Esophagus (tissue), 2 donors: ENCODE results near the gene ZCCHC17. TPM values are rescaled to one million over a fixed set of nuclear protein-coding genes. Genes with fewer than 3 reads are reported as not detected.

Source experiments
- H3K27ac ChIP-seq, 2 donors: one replicate each; pipeline ENCODE4 v1.5.1; 2013; ENCODE audit warnings: low read depth in 2 of 2, mild to moderate bottlenecking in 2 of 2, inconsistent platforms in 1 of 2, low read length in 1 of 2, moderate library complexity in 1 of 2
- H3K27me3 ChIP-seq, 2 donors: one replicate each; pipeline ENCODE4 v1.6.1; 2013; ENCODE audit warnings: low read length in 2 of 2, control low read depth in 1 of 2, mild to moderate bottlenecking in 1 of 2; ENCODE audit not compliant: insufficient read depth in 2 of 2, control insufficient read depth in 1 of 2
- H3K36me3 ChIP-seq, 2 donors: one replicate each; pipeline ENCODE4 v1.6.1; 2013; ENCODE audit warnings: low read length in 1 of 2; ENCODE audit not compliant: control insufficient read depth in 2 of 2, insufficient read depth in 2 of 2
- H3K4me1 ChIP-seq, 2 donors: one replicate each; pipeline ENCODE4 v1.6.1; 2013; ENCODE audit warnings: low read length in 1 of 2; ENCODE audit not compliant: control insufficient read depth in 2 of 2, insufficient read depth in 2 of 2
- H3K4me3 ChIP-seq, 2 donors: one replicate each; pipeline ENCODE4 v1.5.1; 2013; ENCODE audit warnings: low read length in 2 of 2, mild to moderate bottlenecking in 2 of 2, low read depth in 1 of 2, moderate library complexity in 1 of 2
- H3K9me3 ChIP-seq, 2 donors: one replicate each; pipeline ENCODE4 v1.6.1; 2013; ENCODE audit warnings: mild to moderate bottlenecking in 2 of 2, low read depth in 1 of 2, low read length in 1 of 2, moderate library complexity in 1 of 2; ENCODE audit not compliant: control insufficient read depth in 2 of 2, insufficient read depth in 1 of 2
- WGBS, 2 donors: extraction: QIAGEN DNeasy Blood & Tissue Kit; methylation state at CpG; one replicate each; pipeline ENCODE4 v1.1.7; 2013; 5-methylcytosine and 5-hydroxymethylcytosine counted together
- polyA plus RNA-seq, 2 donors: library from polyadenylated mRNA; stranded (reverse); fragments of 200-250 nt; gene quantifications; one replicate each; pipeline ENCODE4 v1.2.3, GENCODE V29; 2013
- donor health status: healthy with polysubstance abuse.
- donor health status: Bipolar disorder and iron deficiency.

Gene ZCCHC17
- polyA plus RNA-seq, 2 donors: 16.9 to 20.3 TPM

DNA sequence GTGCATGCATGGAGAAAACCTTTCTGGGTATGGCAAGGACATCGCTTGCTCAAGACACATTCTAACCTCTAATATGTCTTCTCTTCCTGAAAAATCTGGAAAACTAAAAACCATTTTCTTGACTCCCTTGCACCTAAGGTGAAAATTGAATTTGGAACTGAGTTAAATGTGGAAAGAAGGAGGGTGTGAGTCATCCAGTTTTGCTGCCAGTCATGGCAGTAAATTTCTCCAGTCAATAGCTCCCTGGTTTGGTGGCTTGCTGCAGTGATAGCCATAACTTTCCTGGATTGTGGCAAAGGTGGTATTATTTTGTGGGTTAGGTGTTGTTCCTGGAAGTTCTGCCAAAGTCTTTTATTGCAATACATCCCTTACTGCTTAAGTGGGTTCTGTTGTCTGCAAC is 2.5 kb downstream of the ZCCHC17 start:
- Histone ChIP-seq H3K4me1 (peaks cover 0 to 3% of the 10 kb centered on the region in 2 donors), H3K27me3 (no peaks in the 10 kb centered on the region), H3K9me3 (no peaks in the 10 kb centered on the region), H3K27ac (no peak overlapping the region), H3K4me3 (no peak overlapping the region), H3K36me3 (no peaks in the 10 kb centered on the region)
- WGBS, 2 donors: 96 to 100% methylated on average over 1 of the region's 1 CpG

DNA sequence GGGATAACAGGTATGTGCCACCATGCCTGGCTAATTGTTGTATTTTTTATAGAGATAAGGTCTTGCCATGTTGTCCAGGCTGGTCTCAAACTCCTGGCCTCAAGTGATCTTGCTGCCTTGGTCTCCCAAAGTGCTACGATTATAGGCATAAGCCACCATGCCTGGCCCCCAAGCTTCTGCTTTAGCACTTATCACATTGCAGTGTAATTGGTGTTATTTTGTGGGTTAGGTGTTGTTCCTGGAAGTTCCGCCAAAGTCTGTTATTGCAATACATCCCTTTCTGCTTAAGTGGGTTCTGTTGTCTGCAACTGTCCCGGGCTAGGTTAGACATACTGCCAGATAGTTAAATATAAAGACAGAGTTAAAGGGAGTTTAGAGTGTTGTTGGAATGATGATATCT is 3.4 kb downstream of the ZCCHC17 start:
- Histone ChIP-seq H3K36me3 (no peaks in the 10 kb centered on the region), H3K4me3 (no peak overlapping the region), H3K27ac (no peak overlapping the region), H3K27me3 (no peaks in the 10 kb centered on the region), H3K4me1 (peaks cover 0 to 3% of the 10 kb centered on the region in 2 donors), H3K9me3 (no peaks in the 10 kb centered on the region)
- 94 to 96% methylated on average over 3 of the region's 3 CpGs for WGBS, 2 donors

DNA sequence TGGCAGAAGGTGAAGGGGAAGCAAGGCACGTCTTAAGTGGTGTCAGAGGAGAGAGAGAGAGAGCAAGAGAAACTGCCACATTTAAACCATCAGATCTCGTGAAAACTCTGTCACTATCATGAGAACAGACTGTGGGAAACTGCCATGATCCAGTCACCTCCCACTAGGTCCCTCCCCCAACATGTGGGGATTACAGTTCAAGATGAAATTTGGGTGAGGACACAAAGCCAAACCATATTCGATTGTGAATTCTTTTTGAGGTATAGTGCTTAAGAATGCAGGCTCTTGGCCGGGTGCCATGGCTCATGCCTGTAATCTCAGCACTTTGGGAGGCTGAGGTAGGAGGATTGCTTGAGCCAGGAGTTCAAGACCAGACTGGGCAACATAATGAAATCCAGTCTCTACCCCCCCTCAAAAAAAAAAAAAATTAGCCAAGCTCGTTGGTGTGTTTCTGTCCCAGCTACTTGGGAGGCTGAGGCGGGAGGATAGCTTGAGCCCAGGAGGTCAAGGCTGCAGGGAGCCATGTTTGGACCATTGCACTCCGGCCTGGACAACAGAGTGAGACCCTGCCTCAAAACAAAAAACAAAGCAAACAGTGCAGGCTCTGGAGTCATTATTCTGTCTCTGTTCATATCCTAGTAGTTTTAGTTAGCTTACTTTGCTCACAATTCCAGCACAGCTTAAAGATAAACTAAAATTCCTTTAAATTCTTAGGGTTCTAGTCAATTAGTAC is 6.0 kb downstream of the ZCCHC17 start:
- WGBS, 2 donors: 83 to 85% methylated on average over 7 of the region's 7 CpGs
- Histone ChIP-seq H3K4me1 (peaks cover 0 to under 1% of the 10 kb centered on the region in 2 donors), H3K4me3 (no peak overlapping the region), H3K27ac (no peak overlapping the region), H3K9me3 (no peaks in the 10 kb centered on the region), H3K27me3 (no peaks in the 10 kb centered on the region), H3K36me3 (no peaks in the 10 kb centered on the region)

DNA sequence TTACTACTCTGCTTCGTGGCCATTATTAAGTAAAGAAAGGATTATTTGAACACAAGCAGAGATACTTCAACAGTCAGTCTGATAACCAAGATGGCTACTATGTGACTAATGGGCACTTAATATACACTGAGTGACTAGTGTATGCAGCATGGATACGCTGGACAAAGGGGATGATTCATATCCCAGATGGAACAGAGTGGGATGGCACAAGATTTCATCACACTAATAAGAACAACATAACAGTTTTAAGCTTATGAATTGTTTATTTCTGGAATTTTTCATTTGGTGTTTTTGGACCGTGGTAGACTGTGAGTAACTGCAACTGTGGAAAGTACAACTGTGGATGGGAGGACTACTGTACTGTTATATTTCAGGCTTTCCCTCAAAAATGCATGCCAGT is 9.4 kb downstream of the ZCCHC17 start:
- Histone ChIP-seq H3K36me3 (no peaks in the 10 kb centered on the region), H3K27me3 (no peaks in the 10 kb centered on the region), H3K9me3 (no peaks in the 10 kb centered on the region), H3K4me1 (no peaks in the 10 kb centered on the region), H3K27ac (no peak overlapping the region), H3K4me3 (no peak overlapping the region)
- 68 to 79% methylated on average over 3 of the region's 3 CpGs for WGBS, 2 donors

DNA sequence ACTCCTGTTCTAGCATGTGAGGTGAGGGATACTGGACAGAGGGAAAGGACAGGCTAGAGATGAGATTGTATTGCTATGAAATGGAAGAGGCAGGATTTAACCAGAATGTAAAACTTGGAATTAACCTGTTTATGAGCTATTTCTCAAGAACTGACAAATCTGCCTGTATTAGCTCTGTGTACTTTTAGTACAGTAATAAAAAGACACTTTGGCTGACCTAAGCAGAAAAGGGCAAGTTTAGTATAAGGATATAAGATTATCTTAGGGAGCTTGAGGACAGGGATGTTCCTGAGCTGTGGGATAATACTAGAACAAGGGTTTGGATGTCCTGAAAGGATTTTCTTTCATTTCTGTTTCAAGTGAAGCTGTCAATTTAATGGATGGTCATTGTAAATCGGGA is 11.2 kb downstream of the ZCCHC17 start:
- 16 to 40% methylated on average over 1 of the region's 1 CpG for WGBS, 2 donors
- H3K4me1 ChIP-seq: no peaks in the 10 kb centered on the region

DNA sequence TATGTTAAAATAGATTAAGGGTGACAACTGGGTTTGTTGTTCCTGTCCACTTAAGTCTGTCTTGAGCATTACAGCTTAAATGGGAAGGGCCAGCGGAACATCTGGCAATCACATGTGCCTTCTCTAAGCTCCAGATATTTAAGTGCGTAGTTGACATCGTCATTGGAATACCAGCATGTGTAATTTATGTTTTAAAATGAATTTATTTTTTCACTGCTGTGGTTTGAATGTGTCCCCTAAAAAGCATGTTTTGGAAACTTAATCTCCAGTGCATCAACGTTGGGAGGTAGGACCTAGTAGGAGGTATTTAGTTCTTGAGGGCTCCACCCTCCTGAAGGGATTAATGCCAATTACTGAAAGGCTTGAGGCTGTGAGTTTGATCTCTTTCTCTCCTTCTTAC is 13.4 kb downstream of the ZCCHC17 start:
- Histone ChIP-seq H3K4me3 (no peak overlapping the region), H3K27ac (no peak overlapping the region), H3K36me3 (peaks cover 2 to 4% of the 10 kb centered on the region in 2 donors), H3K9me3 (no peaks in the 10 kb centered on the region), H3K27me3 (no peaks in the 10 kb centered on the region), H3K4me1 (no peaks in the 10 kb centered on the region)
- WGBS, 2 donors: 73 to 80% methylated on average over 4 of the region's 4 CpGs

More for the DNA sequence above, 11.2 kb downstream of the ZCCHC17 start:
- no peaks in the 10 kb centered on the region for H3K27me3 ChIP-seq
- H3K9me3 ChIP-seq: no peaks in the 10 kb centered on the region
- H3K36me3 ChIP-seq: peaks cover 2 to 4% of the 10 kb centered on the region in 2 donors
- H3K4me3 ChIP-seq: no peak overlapping the region
- H3K27ac ChIP-seq: no peak overlapping the region

DNA sequence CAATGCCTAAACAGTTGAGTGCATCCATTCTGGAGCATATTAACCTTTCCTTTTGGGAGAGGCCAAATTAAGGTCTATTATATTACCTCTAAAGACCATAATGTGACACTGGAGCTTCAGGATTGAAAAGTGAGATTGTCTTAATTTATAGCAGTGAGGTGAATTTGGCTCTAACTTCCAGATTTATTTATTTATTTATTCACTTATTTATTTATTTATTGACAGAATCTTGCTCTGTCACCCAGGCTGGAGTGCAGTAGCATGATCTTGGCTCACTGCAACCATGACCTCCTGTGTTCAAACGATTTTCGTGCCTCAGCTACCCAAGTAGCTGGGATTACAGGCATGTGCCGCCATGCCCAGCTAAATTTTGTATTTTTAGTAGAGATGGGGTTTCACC is 19.1 kb downstream of the ZCCHC17 start:
- Histone ChIP-seq H3K27ac (no peak overlapping the region), H3K4me3 (no peak overlapping the region), H3K9me3 (no peaks in the 10 kb centered on the region), H3K27me3 (no peaks in the 10 kb centered on the region), H3K36me3 (peaks cover 2 to 4% of the 10 kb centered on the region in 2 donors), H3K4me1 (no peaks in the 10 kb centered on the region)
- WGBS, 2 donors: 95 to 98% methylated on average over 3 of the region's 3 CpGs

DNA sequence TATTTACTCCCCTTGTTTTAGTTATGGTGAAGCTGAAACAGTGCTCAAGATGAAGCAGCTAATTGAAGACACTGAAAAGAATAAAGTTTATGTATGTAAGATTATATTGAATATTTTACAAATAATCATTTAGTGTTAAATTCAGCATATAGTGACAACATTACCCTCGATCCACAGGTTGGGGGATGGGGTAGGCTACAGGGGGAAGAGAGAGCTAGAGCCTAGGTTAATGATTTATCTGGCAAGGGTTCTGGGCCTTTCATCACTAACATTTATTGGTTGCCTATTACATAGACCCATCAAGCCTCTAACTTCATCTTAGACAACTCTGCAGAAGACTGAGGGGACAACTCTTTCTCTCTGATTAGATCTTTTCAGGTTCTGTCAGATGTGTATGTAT is 21.3 kb downstream of the ZCCHC17 start:
- peaks cover 0 to 2% of the 10 kb centered on the region in 2 donors for H3K36me3 ChIP-seq
- H3K27ac ChIP-seq: no peak overlapping the region
- 79 to 81% methylated on average over 1 of the region's 1 CpG for WGBS, 2 donors
- no peaks in the 10 kb centered on the region for H3K27me3 ChIP-seq
- no peak overlapping the region for H3K4me3 ChIP-seq
- H3K9me3 ChIP-seq: no peaks in the 10 kb centered on the region
- H3K4me1 ChIP-seq: no peaks in the 10 kb centered on the region

DNA sequence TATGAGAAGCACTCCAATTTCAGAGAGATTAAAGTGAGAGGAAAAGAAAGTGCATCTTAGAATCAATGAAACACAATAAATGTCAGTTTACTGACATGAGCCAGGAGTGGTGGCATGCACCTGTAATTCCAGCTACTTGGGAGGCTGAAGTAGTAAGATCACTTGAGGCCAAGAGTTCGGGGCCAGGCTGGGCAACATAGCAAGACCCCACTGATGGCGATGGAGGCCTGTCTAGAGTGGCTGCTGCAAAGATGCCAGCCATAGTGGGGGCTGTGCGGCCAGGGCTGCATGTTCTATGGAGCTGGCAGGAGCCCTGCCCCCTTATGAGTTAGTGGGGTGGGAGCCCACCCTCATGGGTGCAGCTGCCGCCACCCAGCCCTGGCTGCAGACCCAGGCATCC is 27.3 kb downstream of the ZCCHC17 start:
- no peak overlapping the region for H3K4me3 ChIP-seq
- 98 to 100% methylated on average over 4 of the region's 4 CpGs for WGBS, 2 donors
- no peaks in the 10 kb centered on the region for H3K4me1 ChIP-seq
- H3K27me3 ChIP-seq: no peaks in the 10 kb centered on the region
- no peak overlapping the region for H3K27ac ChIP-seq
- H3K36me3 ChIP-seq: peaks cover 0 to 9% of the 10 kb centered on the region in 2 donors
- H3K9me3 ChIP-seq: no peaks in the 10 kb centered on the region

DNA sequence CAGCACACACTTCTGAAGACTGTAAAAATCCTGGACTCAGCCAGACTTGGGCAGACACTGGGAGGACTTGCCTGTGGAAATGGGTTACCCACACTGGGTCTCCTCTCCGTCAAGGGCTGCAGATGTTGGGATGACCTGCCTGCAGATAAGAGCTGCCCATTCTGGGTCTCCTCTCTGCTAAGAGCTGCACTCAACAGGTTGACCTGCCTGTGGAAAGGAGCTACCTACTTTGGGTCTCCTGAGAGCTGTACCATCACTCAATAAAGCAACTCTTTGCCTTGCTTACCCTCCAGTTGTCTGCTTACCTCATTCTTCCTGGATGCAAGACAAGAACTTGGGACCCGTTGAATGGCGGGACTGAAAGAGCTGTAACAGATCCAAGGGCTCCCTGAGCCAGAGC is 28.2 kb downstream of the ZCCHC17 start:
- no peak overlapping the region for H3K4me3 ChIP-seq
- H3K27me3 ChIP-seq: no peaks in the 10 kb centered on the region
- peaks cover 0 to 9% of the 10 kb centered on the region in 2 donors for H3K36me3 ChIP-seq
- no peak overlapping the region for H3K27ac ChIP-seq
- H3K9me3 ChIP-seq: no peaks in the 10 kb centered on the region
- WGBS, 2 donors: 95 to 97% methylated on average over 3 of the region's 3 CpGs
- no peaks in the 10 kb centered on the region for H3K4me1 ChIP-seq
